IMR-90 (cell line): Measurements from ENCODE around the gene RCCD1. TPM values are rescaled to one million over a fixed set of nuclear protein-coding genes. Genes with fewer than 3 reads are reported as not detected.

Experiments used
- ATAC-seq: fragments of 200-7000 bp; cut with Tn5 transposase; 2 replicates; pipeline ENCODE4 v1.9.1; 2020; ENCODE audit warnings: low read depth, mild to moderate bottlenecking, moderate library complexity
- BruUV-seq: library from RNA; stranded (reverse); fragments of 400-500 nt; replicated peaks from 2 replicates; lab custom pipeline; 2021; lab: Mats Ljungman, UMichigan
- CTCF ChIA-PET: fragments of 300-600 bp; formaldehyde crosslinking; extraction: SDS; loops from one replicate; lab custom pipeline; 2021; ENCODE audit warnings: antibody characterized with exemption; lab: Yijun Ruan, JAX
- POLR2A ChIA-PET: fragments of 300-600 bp; sonication (Branson Sonifier 250); formaldehyde crosslinking; loops from one replicate; lab custom pipeline; 2022; ENCODE audit warnings: antibody characterized with exemption; ENCODE audit not compliant: unreplicated experiment; lab: Charles Lee
- DNase-seq: peaks from one replicate; pipeline ENCODE4 v3.0.0; 2013
- H2AFZ ChIP-seq: replicated peaks from 2 replicates; pipeline ENCODE3; 2013; ENCODE audit warnings: low read length, mild to moderate bottlenecking; ENCODE audit not compliant: poor library complexity
- H2AK5ac ChIP-seq: 2 replicates; pipeline ENCODE4 v1.6.1; 2013; ENCODE audit warnings: low read depth, low read length, inconsistent platforms
- H2AK9ac ChIP-seq: replicated peaks from 2 replicates; pipeline ENCODE3; 2013; ENCODE audit warnings: mild to moderate bottlenecking, low read depth, low read length, moderate library complexity; ENCODE audit not compliant: poor library complexity
- H2BK120ac ChIP-seq: 2 replicates; pipeline ENCODE4 v1.6.1; 2013; ENCODE audit warnings: low read depth, low read length, inconsistent platforms
- H2BK15ac ChIP-seq: 3 replicates; pipeline ENCODE4 v1.6.1; 2013; ENCODE audit warnings: low read depth, low read length, inconsistent platforms
- H2BK20ac ChIP-seq: 2 replicates; pipeline ENCODE4 v1.6.1; 2013; ENCODE audit warnings: low read depth, mild to moderate bottlenecking, inconsistent platforms, low read length, moderate library complexity
- H2BK5ac ChIP-seq: 2 replicates; pipeline ENCODE4 v1.6.1; 2013; ENCODE audit warnings: mild to moderate bottlenecking, low read depth, low read length, inconsistent platforms; ENCODE audit not compliant: poor library complexity, severe bottlenecking
- H3K14ac ChIP-seq: replicated peaks from 2 replicates; pipeline ENCODE4 v1.6.1; 2013; ENCODE audit warnings: low read depth, low read length, inconsistent platforms
- H3K18ac ChIP-seq: 2 replicates; pipeline ENCODE4 v1.6.1; 2013; ENCODE audit warnings: low read depth, low read length, control low read depth
- H3K23ac ChIP-seq: 2 replicates; pipeline ENCODE4 v1.6.1; 2013; ENCODE audit warnings: low read depth, low read length, inconsistent platforms
- H3K27ac ChIP-seq: 2 replicates; pipeline ENCODE4 v1.5.1; 2013; ENCODE audit warnings: mild to moderate bottlenecking, control low read depth, low read length; ENCODE audit not compliant: insufficient read depth
- H3K27me3 ChIP-seq: 2 replicates; pipeline ENCODE4 v1.6.1; 2013; ENCODE audit warnings: low read length; ENCODE audit not compliant: control insufficient read depth, insufficient read depth
- H3K36me3 ChIP-seq: 2 replicates; pipeline ENCODE4 v1.6.1; 2013; ENCODE audit warnings: low read length, mixed read lengths; ENCODE audit not compliant: control insufficient read depth, insufficient read depth
- H3K4ac ChIP-seq: 2 replicates; pipeline ENCODE4 v1.6.1; 2013; ENCODE audit warnings: low read depth, low read length, inconsistent platforms
- H3K4me1 ChIP-seq: 2 replicates; pipeline ENCODE4 v1.6.1; 2013; ENCODE audit warnings: low read length, mixed read lengths; ENCODE audit not compliant: control insufficient read depth, insufficient read depth
- H3K4me2 ChIP-seq: 2 replicates; pipeline ENCODE4 v1.6.1; 2013; ENCODE audit warnings: low read depth, mild to moderate bottlenecking, control low read depth, low read length, moderate library complexity
- H3K4me3 ChIP-seq: 2 replicates; pipeline ENCODE4 v1.5.1; 2013; ENCODE audit warnings: low read depth, mild to moderate bottlenecking, control low read depth, low read length, moderate library complexity; ENCODE audit not compliant: insufficient read depth
- H3K56ac ChIP-seq: 2 replicates; pipeline ENCODE4 v1.6.1; 2013; ENCODE audit warnings: low read length, inconsistent platforms; ENCODE audit not compliant: insufficient read depth; ENCODE audit errors: extremely low read depth
- H3K79me1 ChIP-seq, 2 experiments: 2 replicates each; pipeline ENCODE4 v1.6.1; 2013; ENCODE audit warnings: low read length in 2 of 2, inconsistent platforms in 1 of 2, low read depth in 1 of 2
- H3K9ac ChIP-seq: 2 replicates; pipeline ENCODE4 v1.6.1; 2013; ENCODE audit warnings: low read depth, low read length, control low read depth
- H3K9me1 ChIP-seq: 2 replicates; pipeline ENCODE4 v1.6.1; 2013; ENCODE audit warnings: low read length, inconsistent platforms; ENCODE audit not compliant: insufficient read depth
- H3K9me3 ChIP-seq: 2 replicates; pipeline ENCODE4 v1.6.1; 2013; ENCODE audit warnings: low read length; ENCODE audit not compliant: control insufficient read depth, insufficient read depth
- H4K20me1 ChIP-seq: 2 replicates; pipeline ENCODE4 v1.6.1; 2013; ENCODE audit warnings: low read length, inconsistent platforms; ENCODE audit not compliant: insufficient read depth
- H4K5ac ChIP-seq: 2 replicates; pipeline ENCODE4 v1.6.1; 2013; ENCODE audit warnings: mild to moderate bottlenecking, low read depth, low read length, control low read depth
- H4K8ac ChIP-seq, 2 experiments: 2 replicates each; pipeline ENCODE4 v1.6.1; 2013; ENCODE audit warnings: low read depth in 2 of 2, low read length in 2 of 2, control low read depth in 1 of 2, inconsistent platforms in 1 of 2
- H4K91ac ChIP-seq: 2 replicates; pipeline ENCODE4 v1.6.1; 2013; ENCODE audit warnings: low read depth, low read length, inconsistent platforms; ENCODE audit not compliant: insufficient read depth
- BHLHE40 ChIP-seq: fragments of 150-350 bp; IDR thresholded peaks from 2 replicates; pipeline ENCODE4 v1.6.1; 2016; ENCODE audit warnings: mild to moderate bottlenecking, low read depth, low read length
- CHD1 ChIP-seq: IDR thresholded peaks from 2 replicates; pipeline ENCODE4 v1.6.1; 2012; ENCODE audit warnings: low read depth, low read length, improper control_type of control experiment
- ELK1 ChIP-seq: fragments of 150-350 bp; IDR thresholded peaks from 2 replicates; pipeline ENCODE4 v1.6.1; 2016; ENCODE audit warnings: low read depth, mild to moderate bottlenecking, low read length, moderate library complexity, borderline replicate concordance
- FOS ChIP-seq: fragments of 150-350 bp; IDR thresholded peaks from 2 replicates; pipeline ENCODE4 v1.6.1; 2016; ENCODE audit warnings: low read depth, low read length
- MAZ ChIP-seq: IDR thresholded peaks from 2 replicates; pipeline ENCODE4 v1.6.1; 2012; ENCODE audit warnings: low read depth, mild to moderate bottlenecking, low read length, improper control_type of control experiment, moderate library complexity, borderline replicate concordance
- MXI1 ChIP-seq: IDR thresholded peaks from 2 replicates; pipeline ENCODE4 v1.6.1; 2012; ENCODE audit warnings: low read depth, mild to moderate bottlenecking, low read length, moderate library complexity, borderline replicate concordance
- NFE2L2 ChIP-seq: fragments of 150-350 bp; IDR thresholded peaks from 2 replicates; pipeline ENCODE4 v1.6.1; 2016; ENCODE audit warnings: low read depth, mild to moderate bottlenecking, low read length
- SMC3 ChIP-seq: fragments of 150-350 bp; IDR thresholded peaks from 2 replicates; pipeline ENCODE4 v1.6.1; 2016; ENCODE audit warnings: low read depth, mild to moderate bottlenecking, antibody characterized with exemption, low read length, moderate library complexity
- WGBS, 2 experiments: methylation state at CpG; one replicate each; pipeline versions ENCODE4 v1.1.5 to v1.1.7; 2013; ENCODE audit warnings: missing lambda C conversion rate in 2 of 2; ENCODE audit not compliant: insufficient read length in 1 of 2; ENCODE audit errors: extremely low coverage in 2 of 2; 5-methylcytosine and 5-hydroxymethylcytosine counted together
- dilution Hi-C: fragments of 300-500 bp; cut with HindIII; formaldehyde crosslinking; loops from one replicate; pipeline ENCODE4 v1.14.3; 2018; ENCODE audit warnings: low sequenced_read_pairs; ENCODE audit not compliant: unreplicated experiment
- in situ Hi-C: fragments of 300-500 bp; cut with MboI; formaldehyde crosslinking; loops from 3 replicates; pipeline ENCODE4 v1.14.3; 2019; ENCODE audit warnings: low sequenced_read_pairs, inconsistent platforms, mixed read lengths
- intact Hi-C: fragments of 100-400 bp; cut with micrococcal nuclease; formaldehyde crosslinking; loops from 2 replicates; pipeline ENCODE4 v1.10.0; 2022
- polyA plus RNA-seq, 3 experiments: library from polyadenylated mRNA; depleted of rRNA; stranded (reverse); fragments of >200 nt; gene quantifications; 2 replicates each; pipeline ENCODE4 v1.2.3, GENCODE V29; 2012; ENCODE audit warnings: low replicate concordance in 1 of 3
- total RNA-seq: library from RNA; depleted of rRNA; stranded (reverse); fragments of >200 nt; gene quantifications from 2 replicates; pipeline ENCODE4 v1.2.3, GENCODE V29; 2012

Gene RCCD1
- total and polyA plus RNA-seq, 2 of the 4 experiments (the other 2 are of a cell fraction) = 3.9 to 9.9 TPM

DNA sequence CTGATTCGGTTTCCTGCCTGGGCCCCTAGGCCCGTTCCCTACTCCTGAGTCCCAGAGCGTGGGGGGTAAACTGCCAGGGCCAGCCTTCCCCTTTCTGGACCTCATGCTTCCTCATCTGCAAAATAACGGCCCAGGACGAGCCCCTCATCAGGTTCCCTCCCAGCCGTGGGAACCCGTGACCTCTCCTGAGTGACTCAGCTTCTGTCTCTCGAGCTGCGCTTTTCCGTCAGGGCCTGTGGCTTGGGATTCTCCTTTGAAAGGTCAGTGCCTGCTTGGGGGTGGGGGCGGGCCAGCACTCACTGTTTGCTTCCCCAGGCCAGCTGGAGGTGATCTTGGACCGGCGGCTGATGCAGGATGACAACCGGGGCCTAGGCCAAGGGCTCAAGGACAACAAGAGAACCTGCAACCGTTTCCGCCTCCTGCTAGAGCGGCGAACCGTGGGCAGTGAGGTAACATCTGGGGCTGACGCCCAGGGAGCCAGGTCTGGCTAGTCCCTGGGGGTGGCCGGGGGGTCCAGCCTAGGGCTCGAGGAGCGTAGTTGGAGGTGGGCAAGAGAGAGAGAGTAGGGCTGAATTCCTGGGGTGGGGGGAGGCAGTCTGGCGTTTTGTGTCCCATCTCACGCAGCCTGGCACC, 38.8 kb upstream of the RCCD1 start:
- 0 out of 2 replicates have a peak overlapping the region, but pooled peaks have one; percentile 5 for H3K27ac ChIP-seq
- H3K56ac ChIP-seq = no peak overlapping the region
- DNase-seq (peak; percentile 75), ATAC-seq (peak; percentile 77)
- no peak overlapping the region for H3K4me2 ChIP-seq
- no peak for TF ChIP-seq BHLHE40
- TF ChIP-seq SMC3 = no peak
- 0 out of 2 replicates have a peak, but pooled peaks have one; percentile 5 for TF ChIP-seq NFE2L2
- peak; percentile 18; the same call in 1 of the 2 replicates for TF ChIP-seq MAZ
- no peak for TF ChIP-seq MXI1
- no peak for TF ChIP-seq ELK1
- TF ChIP-seq CHD1 = no peak
- 0 out of 2 replicates have a peak, but pooled peaks have one; percentile 26 for TF ChIP-seq FOS
- no peak overlapping the region for H3K9ac ChIP-seq
- H4K20me1 ChIP-seq = no peaks in the 10 kb centered on the region
- H4K8ac ChIP-seq = peak overlapping the region in 1 of 2 experiments; percentile 35; a peak in 1 of 4 replicates
- H3K4ac ChIP-seq = no peak overlapping the region; the same call in 1 of the 2 replicates
- intact Hi-C loops (no loop called here), dilution Hi-C loops (no loop called here), in situ Hi-C loops (no loop called here)
- no TSS peak for BruUV-seq
- peak overlapping the region; percentile 5 for H2AFZ ChIP-seq
- no peak overlapping the region for H2BK20ac ChIP-seq
- no peak overlapping the region; the same call in 1 of the 2 replicates for H3K14ac ChIP-seq
- no peak overlapping the region for H3K4me3 ChIP-seq
- H2BK120ac ChIP-seq = no peak overlapping the region
- ChIA-PET CTCF (no interaction called here), POLR2A (no interaction called here)
- H2BK15ac ChIP-seq = no peak overlapping the region
- peaks cover 3% of the 10 kb centered on the region; the same call in 1 of the 2 replicates for H3K9me1 ChIP-seq
- no peak overlapping the region for H3K18ac ChIP-seq
- peak overlapping the region; percentile 66 for H2AK9ac ChIP-seq
- H3K23ac ChIP-seq = no peak overlapping the region
- no peak overlapping the region for H4K5ac ChIP-seq
- H3K36me3 ChIP-seq = peaks cover 50% of the 10 kb centered on the region
- peaks cover 10% of the 10 kb centered on the region; the same call in 1 of the 2 replicates for H3K4me1 ChIP-seq
- no peak overlapping the region for H4K91ac ChIP-seq
- H2BK5ac ChIP-seq = no peak overlapping the region
- H3K27me3 ChIP-seq = no peaks in the 10 kb centered on the region
- H3K79me1 ChIP-seq = no peaks in the 10 kb centered on the region
- no peak overlapping the region; the same call in 1 of the 2 replicates for H2AK5ac ChIP-seq
- H3K9me3 ChIP-seq = no peaks in the 10 kb centered on the region
- WGBS, 2 experiments = 74% methylated on average over 16 of the region's 25 CpGs; no CpG with 5 or more reads in 1 of the 2 experiments
